K562 (cell line): ENCODE results near the gene DGKB.

Experiments
- CHD4 ChIP-seq: fragments of 200-600 bp; sonication (generic); IDR thresholded peaks from 3 replicates; pipeline ENCODE4 v1.6.1; 2012; ENCODE audit warnings: low read depth, mild to moderate bottlenecking, mixed read lengths, low read length, inconsistent platforms; ENCODE audit not compliant: insufficient read depth, insufficient replicate concordance, poor library complexity, severe bottlenecking
- HDAC2 ChIP-seq: fragments of 450-650 bp; IDR thresholded peaks from 2 replicates; pipeline ENCODE4 v1.6.1; 2016; ENCODE audit warnings: mild to moderate bottlenecking
- KAT7 ChIP-seq: sonication (generic); formaldehyde crosslinking; IDR thresholded peaks from 2 replicates; pipeline ENCODE4 v1.8.0; 2022; ENCODE audit warnings: missing genetic modification reagents, mild to moderate bottlenecking, borderline replicate concordance
- LARP7 ChIP-seq: fragments of 450-650 bp; IDR thresholded peaks from 2 replicates; pipeline ENCODE4 v1.6.1; 2016
- NFYB ChIP-seq: IDR thresholded peaks from 2 replicates; pipeline ENCODE4 v1.6.1; 2011; ENCODE audit warnings: mild to moderate bottlenecking, moderate library complexity; ENCODE audit not compliant: insufficient read length; ENCODE audit errors: extremely low read depth
- NR2C1 ChIP-seq, 2 experiments: fragments of 450-650 bp; IDR thresholded peaks; 2 replicates each; pipeline ENCODE4 v1.6.1; 2017; ENCODE audit warnings: mild to moderate bottlenecking in 2 of 2, antibody characterized with exemption in 1 of 2, inconsistent platforms in 1 of 2, missing compliant biosample characterization in 1 of 2, missing genetic modification characterization in 1 of 2
- TBL1XR1 ChIP-seq, 2 experiments: IDR thresholded peaks; 2 replicates each; pipeline ENCODE4 v1.6.1; 2012; ENCODE audit warnings: improper control_type of control experiment in 2 of 2, low read length in 2 of 2, mild to moderate bottlenecking in 1 of 2
- ZZZ3 ChIP-seq: fragments of 450-650 bp; IDR thresholded peaks from 2 replicates; pipeline ENCODE4 v1.6.1; 2016; ENCODE audit warnings: antibody characterized with exemption, mild to moderate bottlenecking, moderate library complexity
- TF ChIP-seq, protein P1 (sequence below), 2 experiments: fragments of 450-650 bp; formaldehyde crosslinking in 1 of 2; IDR thresholded peaks; 2 replicates each; pipeline versions ENCODE4 v1.4.0 to v1.6.1; 2014 to 2020; ENCODE audit warnings: mild to moderate bottlenecking in 2 of 2, borderline replicate concordance in 1 of 2, low read depth in 1 of 2
- TF ChIP-seq, protein P2 (sequence below): fragments of 250-450 bp; sonication (Bioruptor Pico); IDR thresholded peaks from 2 replicates; pipeline ENCODE4 v1.4.0; 2020
- TF ChIP-seq, protein P3 (sequence below), 3 experiments: IDR thresholded peaks in 2 of 3; conservative IDR thresholded peaks in 1 of 3; 2 replicates each; pipeline ENCODE4 v1.5.1; 2011 to 2012; ENCODE audit warnings: low read length in 3 of 3, mild to moderate bottlenecking in 3 of 3, control low read depth in 2 of 3, improper control_type of control experiment in 1 of 3, inconsistent platforms in 1 of 3, low read depth in 1 of 3, mixed read lengths in 1 of 3, moderate library complexity in 1 of 3; ENCODE audit not compliant: insufficient read depth in 2 of 3
- TF ChIP-seq, protein P4 (sequence below): fragments of 450-650 bp; IDR thresholded peaks from 2 replicates; pipeline ENCODE4 v1.6.1; 2014; ENCODE audit warnings: low read depth, mild to moderate bottlenecking, moderate library complexity, borderline replicate concordance

DNA sequence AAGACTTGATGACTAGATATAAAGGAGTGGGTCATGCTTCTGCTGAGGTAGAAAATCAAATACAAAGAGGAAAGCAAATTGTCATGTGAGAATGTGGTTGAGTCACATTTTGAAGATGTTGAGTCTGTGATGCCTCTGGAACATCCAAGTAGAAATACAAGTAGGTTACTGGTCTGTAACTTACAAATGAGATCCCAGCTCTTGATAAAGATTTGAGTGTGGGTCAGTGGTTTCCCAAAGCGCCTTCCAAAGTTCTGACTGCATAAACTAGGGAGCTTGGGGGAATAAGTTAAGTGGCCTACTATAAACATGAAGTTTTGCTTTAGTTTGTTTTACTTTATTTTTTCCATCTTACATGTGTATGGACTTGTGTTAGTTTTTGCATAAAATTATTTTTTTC lies 768.8 kb downstream of the DGKB start:
- TF ChIP-seq ZZZ3 (no peak), NFYB (no peak), CHD4 (no peak), LARP7 (no peak), TBL1XR1 (IDR thresholded peaks at IDR 0.05; ENCODE audit: low read length in 2 of 2) (no peak), NR2C1 (IDR thresholded peaks at IDR 0.05) (no peak), NR2C1 (tag; IDR thresholded peaks at IDR 0.05) (no peak), KAT7 (CRISPR knock-in tag) (no peak), HDAC2 (no peak)
- TF ChIP-seq, protein P1, sequence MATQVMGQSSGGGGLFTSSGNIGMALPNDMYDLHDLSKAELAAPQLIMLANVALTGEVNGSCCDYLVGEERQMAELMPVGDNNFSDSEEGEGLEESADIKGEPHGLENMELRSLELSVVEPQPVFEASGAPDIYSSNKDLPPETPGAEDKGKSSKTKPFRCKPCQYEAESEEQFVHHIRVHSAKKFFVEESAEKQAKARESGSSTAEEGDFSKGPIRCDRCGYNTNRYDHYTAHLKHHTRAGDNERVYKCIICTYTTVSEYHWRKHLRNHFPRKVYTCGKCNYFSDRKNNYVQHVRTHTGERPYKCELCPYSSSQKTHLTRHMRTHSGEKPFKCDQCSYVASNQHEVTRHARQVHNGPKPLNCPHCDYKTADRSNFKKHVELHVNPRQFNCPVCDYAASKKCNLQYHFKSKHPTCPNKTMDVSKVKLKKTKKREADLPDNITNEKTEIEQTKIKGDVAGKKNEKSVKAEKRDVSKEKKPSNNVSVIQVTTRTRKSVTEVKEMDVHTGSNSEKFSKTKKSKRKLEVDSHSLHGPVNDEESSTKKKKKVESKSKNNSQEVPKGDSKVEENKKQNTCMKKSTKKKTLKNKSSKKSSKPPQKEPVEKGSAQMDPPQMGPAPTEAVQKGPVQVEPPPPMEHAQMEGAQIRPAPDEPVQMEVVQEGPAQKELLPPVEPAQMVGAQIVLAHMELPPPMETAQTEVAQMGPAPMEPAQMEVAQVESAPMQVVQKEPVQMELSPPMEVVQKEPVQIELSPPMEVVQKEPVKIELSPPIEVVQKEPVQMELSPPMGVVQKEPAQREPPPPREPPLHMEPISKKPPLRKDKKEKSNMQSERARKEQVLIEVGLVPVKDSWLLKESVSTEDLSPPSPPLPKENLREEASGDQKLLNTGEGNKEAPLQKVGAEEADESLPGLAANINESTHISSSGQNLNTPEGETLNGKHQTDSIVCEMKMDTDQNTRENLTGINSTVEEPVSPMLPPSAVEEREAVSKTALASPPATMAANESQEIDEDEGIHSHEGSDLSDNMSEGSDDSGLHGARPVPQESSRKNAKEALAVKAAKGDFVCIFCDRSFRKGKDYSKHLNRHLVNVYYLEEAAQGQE (IDR thresholded peaks at IDR 0.05; ENCODE audit: borderline replicate concordance) = no peak
- TF ChIP-seq, protein P1 (CRISPR knock-in tag; IDR thresholded peaks at IDR 0.05; ENCODE audit: low read depth) = no peak
- TF ChIP-seq, protein P2, sequence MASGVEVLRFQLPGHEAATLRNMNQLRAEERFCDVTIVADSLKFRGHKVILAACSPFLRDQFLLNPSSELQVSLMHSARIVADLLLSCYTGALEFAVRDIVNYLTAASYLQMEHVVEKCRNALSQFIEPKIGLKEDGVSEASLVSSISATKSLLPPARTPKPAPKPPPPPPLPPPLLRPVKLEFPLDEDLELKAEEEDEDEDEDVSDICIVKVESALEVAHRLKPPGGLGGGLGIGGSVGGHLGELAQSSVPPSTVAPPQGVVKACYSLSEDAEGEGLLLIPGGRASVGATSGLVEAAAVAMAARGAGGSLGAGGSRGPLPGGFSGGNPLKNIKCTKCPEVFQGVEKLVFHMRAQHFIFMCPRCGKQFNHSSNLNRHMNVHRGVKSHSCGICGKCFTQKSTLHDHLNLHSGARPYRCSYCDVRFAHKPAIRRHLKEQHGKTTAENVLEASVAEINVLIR (CRISPR knock-in tag) = no peak
- TF ChIP-seq, protein P3, sequence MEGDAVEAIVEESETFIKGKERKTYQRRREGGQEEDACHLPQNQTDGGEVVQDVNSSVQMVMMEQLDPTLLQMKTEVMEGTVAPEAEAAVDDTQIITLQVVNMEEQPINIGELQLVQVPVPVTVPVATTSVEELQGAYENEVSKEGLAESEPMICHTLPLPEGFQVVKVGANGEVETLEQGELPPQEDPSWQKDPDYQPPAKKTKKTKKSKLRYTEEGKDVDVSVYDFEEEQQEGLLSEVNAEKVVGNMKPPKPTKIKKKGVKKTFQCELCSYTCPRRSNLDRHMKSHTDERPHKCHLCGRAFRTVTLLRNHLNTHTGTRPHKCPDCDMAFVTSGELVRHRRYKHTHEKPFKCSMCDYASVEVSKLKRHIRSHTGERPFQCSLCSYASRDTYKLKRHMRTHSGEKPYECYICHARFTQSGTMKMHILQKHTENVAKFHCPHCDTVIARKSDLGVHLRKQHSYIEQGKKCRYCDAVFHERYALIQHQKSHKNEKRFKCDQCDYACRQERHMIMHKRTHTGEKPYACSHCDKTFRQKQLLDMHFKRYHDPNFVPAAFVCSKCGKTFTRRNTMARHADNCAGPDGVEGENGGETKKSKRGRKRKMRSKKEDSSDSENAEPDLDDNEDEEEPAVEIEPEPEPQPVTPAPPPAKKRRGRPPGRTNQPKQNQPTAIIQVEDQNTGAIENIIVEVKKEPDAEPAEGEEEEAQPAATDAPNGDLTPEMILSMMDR (IDR thresholded peaks at IDR 0.05 in 2 of 3, conservative IDR thresholded peaks at IDR 0.05 in 1 of 3; ENCODE audit: insufficient read depth in 2 of 3, low read depth in 1 of 3, low read length in 3 of 3) = no peak
- TF ChIP-seq, protein P4, sequence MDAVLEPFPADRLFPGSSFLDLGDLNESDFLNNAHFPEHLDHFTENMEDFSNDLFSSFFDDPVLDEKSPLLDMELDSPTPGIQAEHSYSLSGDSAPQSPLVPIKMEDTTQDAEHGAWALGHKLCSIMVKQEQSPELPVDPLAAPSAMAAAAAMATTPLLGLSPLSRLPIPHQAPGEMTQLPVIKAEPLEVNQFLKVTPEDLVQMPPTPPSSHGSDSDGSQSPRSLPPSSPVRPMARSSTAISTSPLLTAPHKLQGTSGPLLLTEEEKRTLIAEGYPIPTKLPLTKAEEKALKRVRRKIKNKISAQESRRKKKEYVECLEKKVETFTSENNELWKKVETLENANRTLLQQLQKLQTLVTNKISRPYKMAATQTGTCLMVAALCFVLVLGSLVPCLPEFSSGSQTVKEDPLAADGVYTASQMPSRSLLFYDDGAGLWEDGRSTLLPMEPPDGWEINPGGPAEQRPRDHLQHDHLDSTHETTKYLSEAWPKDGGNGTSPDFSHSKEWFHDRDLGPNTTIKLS = no peak
